ENCODE results near the gene HNRNPAB.
"Not testable (repeated sequence)": the region's sequence is repeated elsewhere in the genome, so short reads cannot be mapped to it uniquely, and the experiment has no call there.

The HNRNPAB gene

DNA sequence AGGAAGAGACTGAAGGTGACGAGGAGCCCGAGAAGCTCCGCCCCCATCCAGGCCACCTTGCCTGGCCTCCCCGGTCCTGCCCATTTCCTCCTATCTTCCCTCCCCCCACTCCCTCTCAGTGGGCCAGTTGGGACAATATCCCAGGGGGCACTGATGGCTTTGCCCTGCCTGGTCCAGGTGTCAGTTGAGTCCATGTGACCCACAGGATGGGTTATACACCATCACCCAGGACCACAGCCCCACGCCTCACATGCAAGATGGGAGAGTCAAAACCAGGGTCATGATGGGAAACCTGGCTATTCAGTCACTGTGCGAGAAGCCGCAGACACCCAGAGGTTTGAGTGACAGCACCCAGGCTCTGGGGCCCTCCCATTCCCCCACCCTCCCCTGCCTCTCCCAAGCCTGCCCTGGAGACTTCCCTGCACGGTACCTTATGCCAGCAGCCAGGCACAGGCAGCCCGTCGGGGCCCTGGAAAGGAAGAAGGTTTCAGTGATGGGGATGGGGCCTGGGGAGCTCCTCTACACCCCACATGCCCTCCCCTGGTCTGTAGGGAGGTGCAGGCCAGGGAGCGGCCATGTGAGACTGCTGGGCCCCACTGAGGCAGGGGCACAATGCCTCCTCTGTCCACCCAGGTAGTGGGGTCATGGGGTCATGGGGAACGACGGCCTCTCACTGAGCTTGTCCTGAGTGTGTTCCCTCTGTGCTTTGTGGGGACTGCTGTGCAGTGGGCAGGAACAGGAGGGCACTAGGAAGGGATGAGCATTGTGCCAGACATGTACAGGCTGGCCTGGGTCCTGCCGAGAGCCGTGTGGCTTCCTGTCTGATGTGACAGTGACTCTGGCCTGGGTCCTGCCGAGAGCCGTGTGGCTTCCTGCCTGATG lies 34.6 kb downstream of the HNRNPAB start:
- H3K4me1 Mint-ChIP-seq: peaks cover 49% of the 10 kb centered on the region
- peak overlapping the region; percentile 79 for H3K27ac Mint-ChIP-seq (ENCODE audit: low read depth)
- H3K4me3 Mint-ChIP-seq: peak overlapping the region; percentile 61
- ATAC-seq (replicated peaks; ENCODE audit: extremely low read depth, poor library complexity, severe bottlenecking): peak; percentile 66
- H3K36me3 Mint-ChIP-seq (ENCODE audit: insufficient read depth): peaks cover 9% of the 10 kb centered on the region
- no peaks in the 10 kb centered on the region for H3K9me3 Mint-ChIP-seq
- H3K27me3 Mint-ChIP-seq: no peaks in the 10 kb centered on the region
- DNase-seq (ENCODE audit: low spot score in 2 of 2): peak in 1 of 2 donors; percentile 48

DNA sequence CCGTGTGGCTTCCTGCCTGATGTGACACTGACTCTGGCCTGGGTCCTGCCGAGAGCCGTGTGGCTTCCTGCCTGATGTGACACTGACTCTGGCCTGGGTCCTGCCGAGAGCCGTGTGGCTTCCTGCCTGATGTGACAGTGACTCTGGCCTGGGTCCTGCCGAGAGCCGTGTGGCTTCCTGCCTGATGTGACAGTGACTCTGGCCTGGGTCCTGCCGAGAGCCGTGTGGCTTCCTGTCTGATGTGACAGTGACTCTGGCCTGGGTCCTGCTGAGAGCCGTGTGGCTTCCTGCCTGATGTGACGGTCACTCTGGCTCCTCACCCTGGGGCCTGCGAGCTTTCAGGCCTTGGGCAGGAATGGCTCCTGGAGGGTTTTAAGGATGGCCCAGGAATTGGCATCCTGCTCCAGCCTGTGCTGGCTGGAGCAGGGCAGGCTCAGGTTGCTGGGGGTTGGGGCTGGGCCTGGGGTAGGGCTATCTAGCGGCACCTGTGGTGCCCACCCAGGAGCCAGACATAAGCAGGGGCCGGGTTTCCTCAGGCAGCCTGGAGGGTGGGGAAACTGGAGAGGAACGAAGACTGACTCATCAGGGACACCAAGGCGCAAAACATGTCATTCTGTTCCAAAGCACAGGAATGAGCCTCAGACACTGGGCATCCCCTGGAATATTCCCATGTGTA lies 35.4 kb downstream of the HNRNPAB start:
- not testable (repeated sequence) for ATAC-seq (replicated peaks; ENCODE audit: extremely low read depth, poor library complexity, severe bottlenecking); H3K9me3 Mint-ChIP-seq; H3K27me3 Mint-ChIP-seq
- Mint-ChIP-seq H3K4me3 (peak overlapping the region; percentile 61), H3K36me3 (ENCODE audit: insufficient read depth) (peaks cover 13% of the 10 kb centered on the region), H3K4me1 (peaks cover 45% of the 10 kb centered on the region), H3K27ac (ENCODE audit: low read depth) (peak overlapping the region; percentile 79)
- peak in 1 of 2 donors; percentile 33 for DNase-seq (ENCODE audit: low spot score in 2 of 2)

DNA sequence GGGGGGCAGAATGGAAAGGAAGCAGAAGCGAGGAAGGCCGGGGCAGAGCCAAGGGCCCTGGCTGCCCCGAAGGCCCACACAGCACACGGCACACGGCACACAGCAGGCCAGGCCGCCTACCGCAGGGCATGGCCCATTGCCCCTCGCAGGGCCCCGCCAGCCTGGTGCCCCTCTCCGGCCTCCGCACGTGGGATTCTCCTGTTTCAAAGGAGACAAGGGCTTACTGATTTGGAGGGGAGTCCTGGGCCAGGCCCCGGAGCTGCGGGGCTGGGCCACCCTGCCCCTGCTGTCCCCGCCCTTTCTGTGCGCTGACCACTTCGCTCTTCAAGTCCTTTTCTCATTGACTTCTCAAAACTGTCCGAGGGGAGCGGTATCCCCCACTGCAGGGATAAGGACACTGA lies 36.0 kb downstream of the HNRNPAB start:
- ATAC-seq (replicated peaks; ENCODE audit: extremely low read depth, poor library complexity, severe bottlenecking): no peak
- no peaks in the 10 kb centered on the region for H3K9me3 Mint-ChIP-seq
- peaks cover 39% of the 10 kb centered on the region for H3K4me1 Mint-ChIP-seq
- no peak for DNase-seq (ENCODE audit: low spot score in 2 of 2)
- peaks cover 13% of the 10 kb centered on the region for H3K36me3 Mint-ChIP-seq (ENCODE audit: insufficient read depth)
- no peaks in the 10 kb centered on the region for H3K27me3 Mint-ChIP-seq
- no peak overlapping the region for H3K27ac Mint-ChIP-seq (ENCODE audit: low read depth)
- peak overlapping the region; percentile 44 for H3K4me3 Mint-ChIP-seq

DNA sequence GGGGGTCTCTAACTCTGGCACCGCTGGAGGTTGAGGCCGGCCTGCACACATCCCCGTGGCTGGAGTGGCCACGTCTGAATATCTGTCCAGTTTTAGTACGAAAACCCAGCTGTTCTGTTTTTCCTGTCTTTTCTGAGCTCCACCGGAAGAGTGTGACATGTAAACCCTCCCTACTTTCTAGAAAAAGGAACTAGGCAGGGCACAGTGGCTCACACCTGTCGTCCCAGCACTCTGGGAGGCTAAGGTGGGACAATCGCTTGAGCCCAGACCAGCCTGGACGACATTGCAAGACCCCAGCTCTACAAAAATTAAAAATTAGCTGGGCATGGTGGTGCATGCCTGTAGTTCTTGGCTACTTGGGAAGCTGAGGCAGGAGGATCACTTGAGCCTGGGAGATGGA lies 36.4 kb downstream of the HNRNPAB start:
- no peaks in the 10 kb centered on the region for H3K27me3 Mint-ChIP-seq
- H3K36me3 Mint-ChIP-seq (ENCODE audit: insufficient read depth): peaks cover 9% of the 10 kb centered on the region
- H3K9me3 Mint-ChIP-seq: no peaks in the 10 kb centered on the region
- H3K4me3 Mint-ChIP-seq: peak overlapping the region; percentile 30
- H3K27ac Mint-ChIP-seq (ENCODE audit: low read depth): no peak overlapping the region
- ATAC-seq (replicated peaks; ENCODE audit: extremely low read depth, poor library complexity, severe bottlenecking) (no peak), DNase-seq (ENCODE audit: low spot score in 2 of 2) (no peak)
- peaks cover 38% of the 10 kb centered on the region for H3K4me1 Mint-ChIP-seq

DNA sequence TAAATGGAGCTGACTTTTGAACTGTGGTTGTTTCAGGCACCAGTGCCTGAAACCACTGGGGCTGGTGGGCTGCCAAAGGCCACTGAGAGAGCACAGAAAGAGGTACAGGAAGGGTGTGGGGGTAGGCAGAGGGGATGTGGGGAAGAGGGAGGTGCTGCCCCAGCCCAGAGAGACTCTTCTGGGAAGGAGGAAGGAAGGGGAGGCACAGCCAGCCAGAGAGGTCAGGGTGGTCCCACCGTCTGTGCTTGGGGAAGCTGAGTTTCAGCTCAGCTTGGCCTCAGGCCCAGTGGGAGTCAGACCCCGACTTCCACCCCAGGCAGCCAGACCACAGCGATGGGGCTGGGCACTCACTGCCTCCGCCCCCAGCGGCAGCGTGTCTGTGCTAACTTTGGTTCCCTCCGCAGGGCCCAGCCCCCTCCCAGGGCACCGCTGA lies 36.9 kb downstream of the HNRNPAB start:
- Mint-ChIP-seq H3K9me3 (no peaks in the 10 kb centered on the region), H3K4me1 (peaks cover 39% of the 10 kb centered on the region), H3K27ac (ENCODE audit: low read depth) (no peak overlapping the region), H3K4me3 (peak overlapping the region; percentile 30), H3K27me3 (no peaks in the 10 kb centered on the region), H3K36me3 (ENCODE audit: insufficient read depth) (peaks cover 9% of the 10 kb centered on the region)
- ATAC-seq (replicated peaks; ENCODE audit: extremely low read depth, poor library complexity, severe bottlenecking): no peak
- DNase-seq (ENCODE audit: low spot score in 2 of 2): no peak

DNA sequence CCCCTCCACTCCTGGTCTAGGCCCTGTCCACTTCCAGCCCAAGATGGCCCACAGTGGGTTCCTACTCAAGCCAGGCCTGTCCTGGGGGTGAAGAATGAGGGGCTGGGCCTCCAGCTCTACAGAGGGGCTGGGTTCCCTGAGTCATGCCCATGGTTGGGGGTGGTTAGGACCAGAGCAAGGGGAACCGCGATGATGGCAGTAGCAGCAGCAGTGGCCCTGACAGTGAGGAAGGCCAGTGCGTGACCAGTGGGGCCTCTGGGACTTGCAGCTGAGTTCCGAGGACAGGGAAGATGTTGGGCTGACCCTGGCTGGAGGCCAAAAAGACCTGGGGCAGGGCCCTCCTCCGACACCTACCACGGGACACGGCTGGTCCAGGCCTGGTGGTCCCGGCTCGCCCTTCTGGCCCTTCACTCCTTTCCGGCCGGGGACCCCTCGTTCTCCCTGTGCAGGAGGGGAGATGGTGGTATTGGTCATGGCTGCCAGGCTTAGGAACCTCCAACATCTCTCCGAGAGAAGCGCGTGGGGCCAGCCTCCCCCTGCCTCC lies 37.4 kb downstream of the HNRNPAB start:
- peak overlapping the region; percentile 3 for H3K4me3 Mint-ChIP-seq
- no peak for ATAC-seq (replicated peaks; ENCODE audit: extremely low read depth, poor library complexity, severe bottlenecking)
- no peaks in the 10 kb centered on the region for H3K27me3 Mint-ChIP-seq
- no peak overlapping the region for H3K27ac Mint-ChIP-seq (ENCODE audit: low read depth)
- peaks cover 9% of the 10 kb centered on the region for H3K36me3 Mint-ChIP-seq (ENCODE audit: insufficient read depth)
- DNase-seq (ENCODE audit: low spot score in 2 of 2): no peak
- no peaks in the 10 kb centered on the region for H3K9me3 Mint-ChIP-seq
- peaks cover 44% of the 10 kb centered on the region for H3K4me1 Mint-ChIP-seq

DNA sequence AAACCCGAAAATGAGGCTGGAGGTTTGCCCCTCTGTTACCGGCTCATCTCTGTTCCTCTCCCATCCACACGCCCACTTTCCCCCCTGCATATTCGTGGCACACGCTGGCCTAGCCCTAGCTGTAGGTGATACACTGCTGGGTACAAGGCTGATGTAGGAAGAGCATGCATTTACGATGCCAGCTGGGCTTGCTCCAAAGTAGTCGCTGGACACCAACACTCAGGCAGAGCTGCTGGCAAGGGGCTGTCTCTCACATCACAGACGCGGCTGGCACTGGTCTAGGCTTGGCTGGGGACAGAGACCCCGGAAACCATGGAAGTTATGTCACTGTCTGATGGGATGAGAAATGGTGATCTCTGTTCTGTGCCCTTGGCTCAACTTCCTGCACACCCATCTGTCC lies 38.1 kb downstream of the HNRNPAB start:
- Mint-ChIP-seq H3K36me3 (ENCODE audit: insufficient read depth) (peaks cover 11% of the 10 kb centered on the region), H3K27ac (ENCODE audit: low read depth) (no peak overlapping the region), H3K4me3 (peak overlapping the region; percentile 3), H3K27me3 (no peaks in the 10 kb centered on the region), H3K9me3 (no peaks in the 10 kb centered on the region), H3K4me1 (peaks cover 42% of the 10 kb centered on the region)
- ATAC-seq (replicated peaks; ENCODE audit: extremely low read depth, poor library complexity, severe bottlenecking) (no peak), DNase-seq (ENCODE audit: low spot score in 2 of 2) (no peak)

DNA sequence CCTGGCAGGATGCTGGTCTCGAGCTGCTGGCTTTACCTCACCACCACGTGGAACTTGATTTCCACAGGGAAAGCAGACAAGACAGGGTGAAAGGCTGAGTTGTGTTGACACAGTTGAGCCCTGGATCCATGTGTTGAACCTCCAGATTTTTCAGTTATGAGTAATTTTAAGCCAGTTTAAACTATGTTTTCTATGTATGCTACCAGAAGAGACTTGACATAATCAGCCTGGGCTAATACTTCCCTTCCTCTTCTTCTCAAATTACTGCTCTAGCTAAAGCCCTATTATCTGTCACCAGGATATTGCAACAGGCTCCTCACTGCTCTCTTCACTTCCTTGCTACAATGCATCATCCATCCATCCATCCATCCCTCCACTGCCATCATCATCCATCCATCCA lies 40.2 kb downstream of the HNRNPAB start:
- Mint-ChIP-seq H3K4me1 (peaks cover 31% of the 10 kb centered on the region), H3K27me3 (no peaks in the 10 kb centered on the region), H3K36me3 (ENCODE audit: insufficient read depth) (peaks cover 16% of the 10 kb centered on the region), H3K9me3 (no peaks in the 10 kb centered on the region), H3K4me3 (no peak overlapping the region), H3K27ac (ENCODE audit: low read depth) (no peak overlapping the region)
- ATAC-seq (replicated peaks; ENCODE audit: extremely low read depth, poor library complexity, severe bottlenecking): no peak
- DNase-seq (ENCODE audit: low spot score in 2 of 2): no peak

DNA sequence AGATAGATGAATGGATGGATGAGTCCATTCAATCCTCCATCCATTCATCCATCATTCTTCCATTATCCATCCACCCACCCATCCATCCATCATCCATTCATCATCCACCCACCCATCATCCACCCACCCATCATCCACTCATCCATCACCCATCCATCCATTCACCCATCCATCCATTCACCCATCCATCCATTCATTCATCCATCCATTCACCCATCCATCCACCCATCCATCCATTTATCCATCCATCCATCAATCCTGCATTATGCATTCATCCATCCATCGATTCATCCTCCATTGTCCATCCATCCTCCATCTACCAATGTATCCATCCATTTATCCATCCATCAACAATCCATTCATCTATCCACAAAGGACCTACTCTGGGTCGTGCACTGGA lies 41.1 kb downstream of the HNRNPAB start:
- Mint-ChIP-seq H3K4me3 (no peak overlapping the region), H3K4me1 (peaks cover 28% of the 10 kb centered on the region), H3K27me3 (no peaks in the 10 kb centered on the region), H3K9me3 (no peaks in the 10 kb centered on the region), H3K36me3 (ENCODE audit: insufficient read depth) (peaks cover 20% of the 10 kb centered on the region), H3K27ac (ENCODE audit: low read depth) (no peak overlapping the region)
- no peak for ATAC-seq (replicated peaks; ENCODE audit: extremely low read depth, poor library complexity, severe bottlenecking)
- no peak for DNase-seq (ENCODE audit: low spot score in 2 of 2)

DNA sequence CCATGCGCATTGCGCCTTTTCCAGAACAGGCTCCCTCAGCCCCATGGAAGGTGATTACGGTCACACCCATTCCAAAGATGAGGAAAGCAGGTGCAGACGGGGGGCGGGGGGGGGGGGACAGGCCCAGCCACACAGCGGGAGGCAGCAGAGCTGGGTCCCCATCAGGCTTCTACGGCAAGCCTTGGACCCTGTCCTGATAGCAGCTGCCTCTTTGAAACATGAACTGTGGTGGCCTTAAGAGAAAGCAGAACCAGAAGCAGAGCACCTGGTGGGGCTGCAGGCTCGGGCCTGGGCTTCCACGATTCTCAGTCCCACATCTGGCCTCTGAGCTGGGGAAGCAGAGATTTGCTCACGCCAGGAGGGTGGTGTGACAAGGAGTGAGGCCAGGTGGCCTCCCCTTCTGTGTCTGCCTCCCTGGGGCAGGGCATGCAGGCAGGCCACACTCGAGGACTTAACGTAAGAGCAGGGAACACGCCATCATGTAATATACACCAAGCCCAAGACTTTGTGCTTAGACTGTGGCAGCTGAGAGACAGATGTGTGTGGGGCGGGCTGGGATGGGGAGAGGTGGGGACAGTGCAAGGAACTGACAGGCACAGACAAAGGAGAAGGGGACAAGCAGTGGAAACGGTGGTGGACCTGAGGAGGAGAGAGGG lies 42.4 kb downstream of the HNRNPAB start:
- no peak overlapping the region for H3K4me3 Mint-ChIP-seq
- H3K27me3 Mint-ChIP-seq: no peaks in the 10 kb centered on the region
- peaks cover 21% of the 10 kb centered on the region for H3K4me1 Mint-ChIP-seq
- no peaks in the 10 kb centered on the region for H3K9me3 Mint-ChIP-seq
- H3K36me3 Mint-ChIP-seq (ENCODE audit: insufficient read depth): peaks cover 18% of the 10 kb centered on the region
- no peak overlapping the region for H3K27ac Mint-ChIP-seq (ENCODE audit: low read depth)
- no peak for ATAC-seq (replicated peaks; ENCODE audit: extremely low read depth, poor library complexity, severe bottlenecking)
- no peak for DNase-seq (ENCODE audit: low spot score in 2 of 2)

DNA sequence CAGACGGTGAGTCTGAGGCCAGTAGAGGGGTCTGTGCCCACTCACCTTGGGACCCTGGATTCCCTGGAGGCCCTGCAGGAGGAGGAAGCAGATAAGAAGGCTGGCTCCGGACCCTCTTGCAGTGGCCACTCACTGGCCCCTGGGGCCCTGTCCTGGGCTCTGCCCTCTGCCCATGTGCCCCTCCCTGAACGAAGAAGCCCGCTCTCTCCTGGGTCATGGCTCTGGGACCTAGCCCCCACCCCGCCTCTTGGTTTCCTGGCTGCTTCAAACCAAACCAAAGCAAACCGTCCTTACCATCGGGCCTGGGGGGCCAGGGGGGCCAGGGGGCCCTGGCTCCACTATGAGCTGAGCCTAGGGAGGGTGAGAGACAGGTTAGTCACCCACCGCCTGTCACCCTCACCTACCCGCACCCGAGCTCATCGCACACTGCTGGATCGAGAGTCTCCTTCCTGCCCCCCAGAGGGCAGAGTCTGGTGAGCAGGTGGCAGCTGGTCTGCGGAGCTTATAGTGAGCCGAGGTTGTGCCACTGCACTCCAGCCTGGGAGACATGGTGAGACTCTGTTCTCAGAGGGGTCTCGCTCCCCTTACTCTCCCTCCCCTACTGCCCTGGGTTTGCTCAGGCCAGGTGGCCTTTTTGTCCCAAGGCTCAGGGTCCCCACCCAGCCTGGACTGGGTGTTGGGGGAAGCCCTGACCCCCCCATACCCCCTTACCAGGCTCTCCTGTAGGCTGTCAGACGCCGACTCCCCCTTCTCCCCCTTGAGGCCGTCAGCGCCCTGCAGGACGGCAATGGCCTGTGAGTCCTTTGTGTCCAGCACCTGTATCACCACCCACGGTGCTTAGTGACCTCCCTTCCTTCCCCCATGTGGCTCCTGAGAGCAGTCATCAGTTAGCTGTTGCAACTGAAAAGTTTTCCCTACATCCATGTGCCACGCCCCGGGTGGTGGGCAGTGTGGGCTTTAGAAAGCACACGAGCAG lies 43.4 kb downstream of the HNRNPAB start:
- no peaks in the 10 kb centered on the region for H3K27me3 Mint-ChIP-seq
- no peak overlapping the region for H3K4me3 Mint-ChIP-seq
- no peak overlapping the region for H3K27ac Mint-ChIP-seq (ENCODE audit: low read depth)
- DNase-seq (ENCODE audit: low spot score in 2 of 2) (no peak), ATAC-seq (replicated peaks; ENCODE audit: extremely low read depth, poor library complexity, severe bottlenecking) (peak; percentile 22)
- H3K4me1 Mint-ChIP-seq: peaks cover 21% of the 10 kb centered on the region
- peaks cover 16% of the 10 kb centered on the region for H3K36me3 Mint-ChIP-seq (ENCODE audit: insufficient read depth)
- H3K9me3 Mint-ChIP-seq: no peaks in the 10 kb centered on the region
